Left lung (tissue), 10 donors: Measurements from ENCODE around the gene PFN1. TPM values are rescaled to one million over a fixed set of nuclear protein-coding genes. Genes with fewer than 3 reads are reported as not detected.

Source experiments
- ATAC-seq: fragments of 200-7000 bp; cut with Tn5 transposase; one replicate; pipeline ENCODE4 v1.9.1; 2020; ENCODE audit warnings: moderate library complexity
- DNase-seq, 4 donors: peaks; one replicate each; pipeline ENCODE4 v3.0.0-alpha.2; 2013 to 2020
- H3K27ac ChIP-seq, 2 donors: fragments of 200-600 bp; sonication (generic) in 1 of 2; one replicate each; pipeline versions ENCODE4 v1.5.0 to v1.8.0; 2020 to 2021
- H3K27me3 ChIP-seq, 2 donors: fragments of 200-600 bp; sonication (generic) in 1 of 2; one replicate each; pipeline versions ENCODE4 v1.5.0 to v1.8.0; 2020 to 2021
- H3K36me3 ChIP-seq, 2 donors: fragments of 200-600 bp; sonication (generic) in 1 of 2; one replicate each; pipeline versions ENCODE4 v1.5.0 to v1.8.0; 2020 to 2021
- H3K4me1 ChIP-seq, 2 donors: fragments of 200-600 bp; one replicate each; pipeline ENCODE4 v1.8.0; 2021
- H3K4me3 ChIP-seq, 2 donors: fragments of 200-600 bp; sonication (generic) in 1 of 2; one replicate each; pipeline versions ENCODE4 v1.5.0 to v1.8.0; 2020 to 2021; ENCODE audit warnings: mild to moderate bottlenecking in 1 of 2
- H3K9me3 ChIP-seq, 2 donors: fragments of 200-600 bp; sonication (generic) in 1 of 2; one replicate each; pipeline versions ENCODE4 v1.5.0 to v1.8.0; 2020 to 2021
- CTCF ChIP-seq, 2 donors: fragments of 200-600 bp; sonication (generic) in 1 of 2; IDR thresholded peaks; one replicate each; pipeline versions ENCODE4 v1.5.0 to v1.8.0; 2021; ENCODE audit warnings: antibody characterized with exemption in 2 of 2
- intact Hi-C, 2 donors: fragments of 100-400 bp; cut with DNase I; formaldehyde crosslinking; loops; one replicate each; pipeline versions ENCODE4 v1.11.2 to v1.14.2; 2022
- polyA plus RNA-seq, 6 donors: library from polyadenylated mRNA; unstranded; fragments of 120-200 nt; gene quantifications; one replicate each; pipeline ENCODE4 v1.2.1, GENCODE V29; 2013; ENCODE audit not compliant: insufficient read length in 6 of 6
- total RNA-seq, 2 donors: library from RNA; stranded (reverse); fragmentation: NEBNext Ultra II Directional; extraction: Animal tissue kit (Norgen Biotek cat#: 25700); gene quantifications; one replicate each; pipeline ENCODE4 v1.2.1, GENCODE V29; 2021
- donor health status: DM: no; HTN: yes; CAD: no.
- donor health status: DM: no; HTN: no; CAD: no.

PFN1 gene
- total and polyA plus RNA-seq, 8 donors: 337 to 987 (median 430) TPM

GRCh38 chr17:4942760-4943508 lies 5.4 kb downstream of the PFN1 start:
- no peak for ATAC-seq
- Histone ChIP-seq H3K27ac (peak overlapping the region in 1 of 2 donors; percentile 100), H3K27me3 (no peaks in the 10 kb centered on the region), H3K4me3 (peak overlapping the region in 1 of 2 donors; percentile 100), H3K4me1 (peaks cover 39 to 78% of the 10 kb centered on the region in 2 donors), H3K9me3 (no peaks in the 10 kb centered on the region), H3K36me3 (peaks cover 0 to 59% of the 10 kb centered on the region in 2 donors)
- TF ChIP-seq CTCF (IDR thresholded peaks at IDR 0.05): no peak
- DNase-seq: peak in 1 of 4 donors; percentile 24
- intact Hi-C loops: no loop called here

DNA sequence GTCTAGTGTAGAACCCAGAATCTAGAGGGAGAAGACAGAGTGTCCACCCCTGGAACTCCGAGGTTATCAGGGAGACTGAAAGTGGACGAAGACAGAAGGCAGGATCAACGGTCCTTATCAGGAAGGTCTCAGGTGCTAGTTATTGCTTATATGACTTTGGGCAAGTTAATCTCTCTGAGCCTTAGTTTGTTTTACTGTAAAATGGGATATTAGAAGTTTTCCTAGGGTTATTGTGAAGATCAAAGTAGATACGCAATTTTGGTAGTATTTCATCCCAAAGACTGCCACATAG lies 7.1 kb downstream of the PFN1 start:
- Histone ChIP-seq H3K27me3 (no peaks in the 10 kb centered on the region), H3K27ac (peak overlapping the region in 1 of 2 donors; percentile 97), H3K36me3 (peaks cover 0 to 64% of the 10 kb centered on the region in 2 donors), H3K4me1 (peaks cover 34 to 71% of the 10 kb centered on the region in 2 donors), H3K9me3 (no peaks in the 10 kb centered on the region), H3K4me3 (peak overlapping the region; percentile 77 to 93)
- no peak for TF ChIP-seq CTCF (IDR thresholded peaks at IDR 0.05)
- intact Hi-C loops: no loop called here
- DNase-seq (no peak), ATAC-seq (no peak)

DNA sequence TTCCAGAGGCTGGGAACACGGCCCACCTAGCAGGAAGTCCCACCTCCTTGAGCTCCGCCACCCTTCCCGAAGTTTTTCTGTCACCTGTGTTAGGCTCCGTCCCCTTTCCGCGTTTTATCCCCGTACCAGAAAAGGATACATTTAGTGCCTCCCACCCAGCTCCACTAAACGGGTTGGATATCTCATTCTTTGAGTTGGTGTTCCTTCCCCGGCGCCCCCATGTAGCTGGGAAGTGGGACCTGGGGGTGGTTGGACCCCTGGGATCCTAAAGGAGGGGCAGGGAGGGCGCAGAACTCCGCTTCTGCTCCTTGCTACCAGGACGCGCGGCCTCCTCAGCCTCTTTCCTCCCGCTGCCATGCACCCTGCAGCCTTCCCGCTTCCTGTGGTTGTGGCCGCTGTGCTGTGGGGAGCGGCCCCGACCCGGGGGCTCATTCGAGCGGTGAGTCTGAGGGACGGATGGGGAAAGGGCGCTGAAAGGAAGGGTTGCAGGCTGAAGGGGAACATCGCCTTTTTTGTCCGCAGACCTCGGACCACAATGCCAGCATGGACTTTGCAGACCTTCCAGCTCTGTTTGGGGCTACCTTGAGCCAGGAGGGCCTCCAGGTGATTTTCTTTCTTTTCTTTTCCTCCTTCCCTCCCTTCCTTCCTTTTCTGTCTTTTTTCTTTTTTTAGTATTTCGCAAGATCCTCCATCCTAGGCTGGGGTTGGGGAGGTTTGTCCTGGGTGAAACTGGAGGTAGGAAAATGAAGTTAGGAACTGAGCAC lies 7.6 kb downstream of the PFN1 start:
- H3K27me3 ChIP-seq: no peaks in the 10 kb centered on the region
- intact Hi-C loops: no loop called here
- H3K27ac ChIP-seq: peak overlapping the region; percentile 96 to 97
- H3K9me3 ChIP-seq: no peaks in the 10 kb centered on the region
- peaks cover 28 to 66% of the 10 kb centered on the region in 2 donors for H3K4me1 ChIP-seq
- peak; percentile 77 for ATAC-seq
- peak overlapping the region; percentile 77 to 93 for H3K4me3 ChIP-seq
- H3K36me3 ChIP-seq: peaks cover 0 to 62% of the 10 kb centered on the region in 2 donors
- DNase-seq: peak in 2 of 4 donors; percentile 84
- TF ChIP-seq CTCF (IDR thresholded peaks at IDR 0.05): no peak

DNA sequence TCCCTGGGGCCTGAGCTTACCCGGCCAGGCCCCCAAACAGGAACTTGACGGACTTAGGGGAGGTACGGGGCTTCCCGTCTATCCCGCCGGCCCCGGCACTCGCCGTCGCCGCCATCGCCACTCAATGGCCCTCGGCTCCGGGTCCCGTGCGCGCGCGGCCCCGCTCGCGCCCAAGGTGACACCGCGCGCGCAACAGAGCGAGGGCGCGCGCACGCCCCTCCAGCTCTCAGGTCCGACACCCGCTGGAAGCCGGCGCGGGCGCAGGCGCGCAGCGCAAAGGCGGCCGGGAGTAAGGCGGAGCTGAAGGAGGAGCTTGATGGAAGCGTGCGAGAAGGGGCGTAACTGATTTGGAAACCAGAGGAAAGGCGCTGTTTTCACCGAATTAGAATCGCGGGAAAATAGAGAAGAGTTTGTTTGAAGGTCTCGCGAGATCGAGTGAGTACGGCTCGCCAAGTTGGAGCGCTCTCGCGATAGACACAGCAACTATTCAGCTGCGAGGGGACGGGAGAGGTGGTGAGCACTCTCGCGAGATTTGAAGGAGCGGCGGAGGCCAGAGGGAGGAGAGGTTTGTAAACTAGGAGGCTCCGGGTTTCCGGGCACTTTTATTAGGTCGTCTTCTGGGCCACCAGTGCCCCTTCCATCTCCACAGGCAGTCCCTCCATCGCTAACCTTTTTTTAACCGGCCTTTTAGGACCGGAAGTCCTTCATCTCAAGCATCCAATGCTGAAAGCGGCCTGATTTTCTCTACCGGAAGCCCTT lies 8.4 kb downstream of the PFN1 start, which contains the start of the genes RNF167 and SLC25A11:
TSS of gene RNF167 (plus strand) at position 473 of the 759 bp plus-strand sequence. CDS start 642 bp downstream, outside the sequence.
TSS of gene SLC25A11 (minus strand) at position 251 of the 759 bp plus-strand sequence. CDS start at position 115, 136 bp downstream.
- ATAC-seq (peak; percentile 95), DNase-seq (peak; percentile 96 to 99 (median 98))
- Histone ChIP-seq H3K36me3 (peaks cover 0 to 55% of the 10 kb centered on the region in 2 donors), H3K4me3 (peak within 1 kb of the TSS; percentile 77 to 93), H3K9me3 (no peaks in the 10 kb centered on the region), H3K27ac (peak within 1 kb of the TSS; percentile 96 to 97), H3K27me3 (no peaks in the 10 kb centered on the region), H3K4me1 (peaks cover 21 to 58% of the 10 kb centered on the region in 2 donors)
- intact Hi-C loops: no loop called here
- peak in 1 of 2 donors; percentile 27 for TF ChIP-seq CTCF (IDR thresholded peaks at IDR 0.05)
